Esophagus muscularis mucosa (tissue), 4 donors: ENCODE results near the gene MAP4K4.

Experiments used
- CTCF ChIP-seq, 3 experiments: fragments of 200-600 bp in 2 of 3; fragments of 450-650 bp in 1 of 3; sonication (generic) in 2 of 3; IDR thresholded peaks; one replicate each; pipeline ENCODE4 v1.5.1; 2017 to 2019; ENCODE audit warnings: antibody characterized with exemption in 3 of 3, mild to moderate bottlenecking in 2 of 3, moderate library complexity in 1 of 3
- EP300 ChIP-seq: sonication (generic); formaldehyde crosslinking; IDR thresholded peaks from one replicate; pipeline ENCODE4 v1.6.1; 2017; ENCODE audit warnings: antibody characterized with exemption
- POLR2A ChIP-seq: fragments of 450-650 bp; IDR thresholded peaks from one replicate; pipeline ENCODE4 v1.6.1; 2017; ENCODE audit warnings: antibody characterized with exemption, moderate library complexity, mild to moderate bottlenecking, low read depth
- POLR2AphosphoS5 ChIP-seq, 2 donors: sonication (generic); formaldehyde crosslinking; IDR thresholded peaks; one replicate each; pipeline ENCODE4 v1.6.1; 2017; ENCODE audit warnings: antibody characterized with exemption in 2 of 2

- no peak for TF ChIP-seq CTCF (IDR thresholded peaks at IDR 0.05)
- no peak for TF ChIP-seq EP300
- no peak for TF ChIP-seq POLR2A
- no peak for TF ChIP-seq POLR2AphosphoS5 (IDR thresholded peaks at IDR 0.05)
These were observed 20.8 kb upstream of the MAP4K4 start for GRCh38 chr2:101676674-101677073.
